Naive thymus-derived CD4-positive, alpha-beta T cell (primary cell): Measurements from ENCODE around the gene DIS3L2. TPM values are rescaled to one million over a fixed set of nuclear protein-coding genes. Genes with fewer than 3 reads are reported as not detected.

Source experiments
- ATAC-seq: fragments of 150-1000 bp; cut with Tn5 transposase; 2 replicates; pipeline ENCODE4 v1.10.0; 2021; ENCODE audit warnings: mild to moderate bottlenecking, moderate library complexity
- CTCF ChIA-PET: fragments of 350-600 bp; sonication (Branson Sonifier 250); formaldehyde crosslinking; loops from one replicate; lab custom pipeline; 2021; ENCODE audit warnings: antibody characterized with exemption; lab: Charles Lee
- POLR2A ChIA-PET: fragments of 350-600 bp; sonication (Branson Sonifier 250); formaldehyde crosslinking; loops from one replicate; lab custom pipeline; 2021; ENCODE audit warnings: antibody characterized with exemption, inconsistent platforms; lab: Charles Lee
- DNase-seq, 9 donors: peaks; one replicate each; pipeline versions ENCODE4 v3.0.0 to v3.0.0-alpha.2; 2020 to 2022; ENCODE audit warnings: mixed read lengths in 1 of 9
- H3K27ac ChIP-seq: one replicate; pipeline ENCODE4 v1.7.0; 2013; ENCODE audit warnings: mild to moderate bottlenecking, low read depth, low read length, moderate library complexity
- H3K27me3 ChIP-seq, 2 donors: one replicate each; pipeline ENCODE4 v1.7.0; 2013; ENCODE audit warnings: low read length in 2 of 2, mild to moderate bottlenecking in 2 of 2, moderate library complexity in 2 of 2; ENCODE audit not compliant: control insufficient read depth in 2 of 2, insufficient read depth in 2 of 2
- H3K36me3 ChIP-seq, 3 experiments: 1 replicate in 2 of 3; 2 replicates in 1 of 3; pipeline ENCODE4 v1.7.0; 2013; ENCODE audit warnings: low read length in 3 of 3, mild to moderate bottlenecking in 3 of 3, moderate library complexity in 1 of 3; ENCODE audit not compliant: insufficient read depth in 3 of 3, control insufficient read depth in 2 of 3
- H3K4me1 ChIP-seq, 2 donors: one replicate each; pipeline ENCODE4 v1.7.0; 2013; ENCODE audit warnings: low read length in 2 of 2, mild to moderate bottlenecking in 2 of 2, moderate library complexity in 1 of 2; ENCODE audit not compliant: control insufficient read depth in 2 of 2, insufficient read depth in 2 of 2
- H3K4me3 ChIP-seq: 2 replicates; pipeline ENCODE4 v1.7.0; 2013; ENCODE audit warnings: mild to moderate bottlenecking, low read length
- H3K9me3 ChIP-seq, 3 experiments: 1 replicate in 2 of 3; 2 replicates in 1 of 3; pipeline ENCODE4 v1.7.0; 2013; ENCODE audit warnings: low read length in 3 of 3; ENCODE audit not compliant: control insufficient read depth in 2 of 3
- H3K27ac Mint-ChIP-seq, 9 donors: one replicate each; pipeline ENCODE4 v1.8.0; 2020 to 2022; ENCODE audit warnings: mixed read lengths in 9 of 9, mild to moderate bottlenecking in 8 of 9, moderate library complexity in 5 of 9, inconsistent platforms in 2 of 9
- H3K27me3 Mint-ChIP-seq, 5 donors: one replicate each; pipeline ENCODE4 v1.8.0; 2021 to 2022; ENCODE audit warnings: mixed read lengths in 5 of 5, mild to moderate bottlenecking in 1 of 5
- H3K36me3 Mint-ChIP-seq, 5 donors: one replicate each; pipeline ENCODE4 v1.8.0; 2020 to 2022; ENCODE audit warnings: mixed read lengths in 5 of 5, mild to moderate bottlenecking in 3 of 5, inconsistent platforms in 1 of 5
- H3K4me1 Mint-ChIP-seq, 7 donors: one replicate each; pipeline ENCODE4 v1.8.0; 2020 to 2022; ENCODE audit warnings: mixed read lengths in 7 of 7, mild to moderate bottlenecking in 3 of 7, inconsistent platforms in 1 of 7
- H3K4me3 Mint-ChIP-seq, 10 donors: one replicate each; pipeline ENCODE4 v1.8.0; 2020 to 2022; ENCODE audit warnings: mild to moderate bottlenecking in 10 of 10, mixed read lengths in 10 of 10, moderate library complexity in 6 of 10, inconsistent platforms in 2 of 10
- H3K9me3 Mint-ChIP-seq, 11 donors: one replicate each; pipeline ENCODE4 v1.8.0; 2020 to 2022; ENCODE audit warnings: mixed read lengths in 11 of 11, mild to moderate bottlenecking in 4 of 11, inconsistent platforms in 1 of 11, moderate library complexity in 1 of 11
- intact Hi-C, 2 donors: fragments of 100-400 bp; cut with micrococcal nuclease; formaldehyde crosslinking; loops; one replicate each; pipeline ENCODE4 v1.15.1; 2023
- polyA plus RNA-seq, 2 donors: library from polyadenylated mRNA; unstranded; fragments of 300-500 nt; fragmentation: Illumina TruSeq; gene quantifications; one replicate each; pipeline ENCODE4 v1.2.3, GENCODE V29; 2021
- total RNA-seq, 6 experiments: library from RNA in 5 of 6; stranded (reverse) in 5 of 6; gene quantifications; 1 replicate in 5 of 6; 2 replicates in 1 of 6; pipeline ENCODE4 v1.2.3 and lab custom pipeline; 2021 to 2026

The DIS3L2 gene
- total and polyA plus RNA-seq, 7 experiments from 2014 or later = 17.9 to 78.4 (median 59.7) TPM

DNA sequence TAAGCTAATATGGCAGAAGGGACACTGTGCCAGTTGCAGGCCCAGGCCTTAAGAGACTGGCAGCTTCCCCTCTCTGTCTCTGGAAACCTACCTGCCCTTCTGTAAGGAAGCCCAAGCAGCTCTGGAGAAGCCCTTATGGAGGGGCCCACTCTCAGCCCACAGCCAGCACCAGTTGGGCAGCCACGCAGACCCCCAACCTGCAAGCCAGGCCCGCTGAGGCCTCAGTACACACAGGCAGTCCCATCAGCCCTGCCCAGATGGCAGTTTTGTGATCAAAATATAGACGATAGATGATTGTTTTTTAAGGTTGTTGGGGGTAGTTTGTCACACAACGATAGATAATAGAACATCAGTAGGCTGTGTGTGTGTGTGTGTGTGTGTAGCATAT is 380.2 kb downstream of the DIS3L2 start:
- H3K36me3 ChIP-seq = no peaks in the 10 kb centered on the region
- H3K9me3 ChIP-seq = no peaks in the 10 kb centered on the region
- H3K27me3 Mint-ChIP-seq = peaks cover 0 to 9% (median 0%) of the 10 kb centered on the region in 5 donors
- peaks cover 0 to 4% (median 0%) of the 10 kb centered on the region in 11 donors for H3K9me3 Mint-ChIP-seq
- no peak overlapping the region for H3K4me3 ChIP-seq
- POLR2A ChIA-PET = no interaction called here
- H3K36me3 Mint-ChIP-seq = peaks cover 0 to 3% (median 0%) of the 10 kb centered on the region in 5 donors
- no peak overlapping the region for H3K27ac ChIP-seq
- DNase-seq = no peak
- ATAC-seq = no peak
- H3K27ac Mint-ChIP-seq = no peak overlapping the region
- no peaks in the 10 kb centered on the region for H3K4me1 ChIP-seq
- CTCF ChIA-PET = interaction anchor here (0.6 to 1.0 kb wide), 2 partner anchors 489 to 983 kb away, joined by 3 to 5 read pairs; no protein-coding TSS in a partner anchor
- no peak overlapping the region for H3K4me3 Mint-ChIP-seq
- H3K27me3 ChIP-seq = no peaks in the 10 kb centered on the region
- peaks cover 0 to 24% (median 6%) of the 10 kb centered on the region in 7 donors for H3K4me1 Mint-ChIP-seq
- intact Hi-C loops = loop anchor here in 1 of 2 donors (5.0 kb wide), 1 partner anchor 101 kb away; no protein-coding TSS in a partner anchor

DNA sequence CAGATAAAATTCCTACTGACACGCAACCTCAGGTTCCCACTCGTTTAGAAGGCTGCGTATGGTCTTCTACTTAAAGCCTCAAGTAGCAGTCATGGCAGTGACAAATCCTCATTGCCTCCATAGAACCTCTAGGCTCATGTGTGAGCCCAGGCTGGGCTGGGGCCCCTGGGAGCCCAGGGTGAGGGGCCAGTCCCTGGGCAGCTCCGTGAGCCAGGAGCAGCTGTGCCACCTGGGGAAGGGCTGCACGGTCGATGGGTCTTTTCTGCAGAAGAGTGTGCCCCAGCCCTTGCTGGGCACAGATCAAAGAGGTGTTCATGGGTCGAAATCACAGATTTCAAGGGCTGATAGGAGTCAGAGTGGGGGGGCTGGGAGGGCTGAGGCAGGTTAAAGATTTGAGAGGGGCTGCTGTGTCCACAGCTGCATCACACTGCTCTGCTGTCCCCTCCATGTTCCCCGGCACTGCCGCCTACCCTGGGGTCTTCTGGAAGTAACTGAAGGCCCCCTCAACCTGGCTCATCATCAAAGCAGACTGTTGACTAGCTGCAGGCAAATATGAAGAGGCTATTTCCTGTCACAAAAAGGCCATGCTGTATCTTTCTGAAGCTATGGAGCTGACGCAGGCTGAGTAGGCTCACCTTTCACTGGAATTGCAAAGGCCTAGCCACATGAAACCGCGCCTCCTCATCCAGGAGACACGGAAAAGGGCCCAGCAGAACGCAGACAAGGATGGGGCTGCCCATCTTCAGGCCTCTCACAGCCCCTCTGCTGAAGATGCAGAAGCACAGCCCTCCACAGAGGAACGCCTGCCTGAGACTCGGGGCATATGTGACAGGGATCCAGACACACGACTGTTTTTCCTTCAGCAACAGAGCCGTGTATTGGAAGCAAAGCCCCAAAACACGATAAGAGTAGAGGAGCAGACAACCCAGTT is 381.4 kb downstream of the DIS3L2 start:
- Histone ChIP-seq H3K27me3 (no peaks in the 10 kb centered on the region), H3K4me1 (no peaks in the 10 kb centered on the region), H3K9me3 (no peaks in the 10 kb centered on the region), H3K27ac (no peak overlapping the region), H3K36me3 (no peaks in the 10 kb centered on the region), H3K4me3 (no peak overlapping the region)
- ATAC-seq = no peak
- ChIA-PET CTCF (no interaction called here), POLR2A (no interaction called here)
- peaks cover 0 to 24% (median 6%) of the 10 kb centered on the region in 7 donors for H3K4me1 Mint-ChIP-seq
- H3K36me3 Mint-ChIP-seq = peaks cover 0 to 3% (median 0%) of the 10 kb centered on the region in 5 donors
- peak overlapping the region in 1 of 10 donors; percentile 4 for H3K4me3 Mint-ChIP-seq
- peaks cover 0 to 14% (median 0%) of the 10 kb centered on the region in 5 donors for H3K27me3 Mint-ChIP-seq
- H3K27ac Mint-ChIP-seq = peak overlapping the region in 3 of 9 donors; percentile 12 to 66 (median 56)
- no peak for DNase-seq
- peaks cover 0 to 7% (median 0%) of the 10 kb centered on the region in 11 donors for H3K9me3 Mint-ChIP-seq
- intact Hi-C loops = loop anchor here in 1 of 2 donors (5.0 kb wide), 1 partner anchor 99 kb away; no protein-coding TSS in a partner anchor

DNA sequence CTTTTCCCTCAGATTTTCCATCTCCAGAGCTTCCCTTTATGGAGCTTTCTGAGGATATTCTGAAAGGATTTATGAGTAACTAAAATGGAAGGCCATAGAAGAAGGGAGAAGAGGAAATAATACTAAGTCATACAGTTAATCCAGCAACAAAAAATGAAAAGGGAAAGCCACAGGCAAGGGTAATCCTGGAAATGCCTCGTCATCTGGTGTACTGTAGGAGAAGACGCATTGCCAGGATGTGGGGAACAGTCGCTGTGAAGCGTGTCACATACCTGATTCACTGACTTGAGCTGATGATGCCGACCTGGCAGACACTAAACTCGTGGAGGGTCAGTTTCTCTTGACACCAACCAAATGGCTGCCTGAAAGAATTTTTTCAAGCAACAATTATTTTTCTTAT is 382.3 kb downstream of the DIS3L2 start:
- no peak overlapping the region for H3K27ac ChIP-seq
- no peaks in the 10 kb centered on the region for H3K9me3 ChIP-seq
- ChIA-PET POLR2A (no interaction called here), CTCF (no interaction called here)
- Mint-ChIP-seq H3K27ac (peak overlapping the region in 1 of 9 donors; percentile 66), H3K9me3 (peaks cover 0 to 8% (median 0%) of the 10 kb centered on the region in 11 donors), H3K36me3 (peaks cover 0 to 3% (median 0%) of the 10 kb centered on the region in 5 donors), H3K4me1 (peaks cover 1 to 24% (median 6%) of the 10 kb centered on the region in 7 donors), H3K27me3 (peaks cover 0 to 19% (median 0%) of the 10 kb centered on the region in 5 donors), H3K4me3 (no peak overlapping the region)
- no peak for ATAC-seq
- H3K27me3 ChIP-seq = no peaks in the 10 kb centered on the region
- no peak for DNase-seq
- intact Hi-C loops = loop anchor here in 1 of 2 donors (5.0 kb wide), 1 partner anchor 98 kb away; no protein-coding TSS in a partner anchor
- H3K36me3 ChIP-seq = no peaks in the 10 kb centered on the region
- peaks cover under 1 to 2% of the 10 kb centered on the region in 2 donors for H3K4me1 ChIP-seq
- H3K4me3 ChIP-seq = no peak overlapping the region

DNA sequence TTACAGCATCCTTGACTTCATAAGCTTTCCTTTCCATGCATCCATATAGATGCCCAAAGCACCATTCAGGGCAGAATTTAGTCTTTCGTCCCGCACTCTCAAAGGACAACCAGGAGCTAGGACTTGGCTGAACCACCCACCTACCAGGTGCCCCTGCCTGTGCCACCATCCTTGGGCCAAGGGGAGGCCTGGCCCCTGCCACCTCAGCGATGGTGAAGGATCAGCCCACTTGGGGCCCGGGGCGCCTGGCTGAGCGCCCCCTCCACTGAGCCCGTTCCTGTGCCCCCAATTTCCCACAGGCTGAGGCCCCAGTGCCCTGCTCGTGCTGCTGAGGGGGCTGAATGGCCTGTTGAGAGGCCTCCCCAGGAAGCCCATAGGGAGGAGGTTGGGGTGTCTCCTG is 383.7 kb downstream of the DIS3L2 start:
- H3K27ac ChIP-seq = no peak overlapping the region
- POLR2A ChIA-PET = no interaction called here
- peaks cover 7 to 14% of the 10 kb centered on the region in 2 donors for H3K4me1 ChIP-seq
- DNase-seq = no peak
- Mint-ChIP-seq H3K9me3 (peaks cover 0 to 8% (median 0%) of the 10 kb centered on the region in 11 donors), H3K36me3 (no peaks in the 10 kb centered on the region), H3K27ac (no peak overlapping the region), H3K4me3 (no peak overlapping the region), H3K4me1 (peaks cover 4 to 24% (median 8%) of the 10 kb centered on the region in 7 donors), H3K27me3 (peaks cover 0 to 31% (median 0%) of the 10 kb centered on the region in 5 donors)
- intact Hi-C loops = no loop called here
- no peak for ATAC-seq
- H3K9me3 ChIP-seq = no peaks in the 10 kb centered on the region
- no peaks in the 10 kb centered on the region for H3K36me3 ChIP-seq
- no peak overlapping the region for H3K4me3 ChIP-seq
- H3K27me3 ChIP-seq = no peaks in the 10 kb centered on the region
- CTCF ChIA-PET = interaction anchor here (0.6 kb wide), 1 partner anchor 983 kb away, joined by 3 read pairs; no protein-coding TSS in a partner anchor

DNA sequence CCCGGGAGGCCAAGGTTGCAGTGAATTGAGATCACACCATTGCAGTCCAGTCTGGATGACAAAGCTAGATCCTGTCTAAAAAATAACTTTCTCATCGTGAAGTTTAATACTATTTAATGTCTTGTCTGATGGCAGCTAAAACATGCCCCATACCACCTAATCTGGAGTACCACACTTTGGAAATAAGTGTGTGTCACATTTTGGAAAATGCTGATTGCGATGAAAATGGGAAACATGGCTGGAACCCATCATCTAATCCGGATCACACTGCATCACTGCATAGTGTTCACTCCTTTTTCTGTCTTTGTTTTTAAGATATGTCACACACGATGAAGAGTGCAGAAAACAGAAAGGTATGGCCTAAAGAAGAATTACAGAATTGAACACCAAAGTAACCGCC is 385.9 kb downstream of the DIS3L2 start:
- Mint-ChIP-seq H3K27ac (no peak overlapping the region), H3K9me3 (peaks cover 0 to 8% (median 0%) of the 10 kb centered on the region in 11 donors), H3K4me1 (peaks cover 4 to 25% (median 12%) of the 10 kb centered on the region in 7 donors), H3K36me3 (no peaks in the 10 kb centered on the region), H3K4me3 (no peak overlapping the region), H3K27me3 (peaks cover 0 to 40% (median 0%) of the 10 kb centered on the region in 5 donors)
- no peak overlapping the region for H3K4me3 ChIP-seq
- no peaks in the 10 kb centered on the region for H3K9me3 ChIP-seq
- DNase-seq = no peak
- no peak for ATAC-seq
- intact Hi-C loops = no loop called here
- ChIA-PET POLR2A (no interaction called here), CTCF (no interaction called here)
- H3K27me3 ChIP-seq = peaks cover 0 to 4% of the 10 kb centered on the region in 2 donors
- H3K36me3 ChIP-seq = no peaks in the 10 kb centered on the region
- H3K27ac ChIP-seq = no peak overlapping the region
- H3K4me1 ChIP-seq = peaks cover 7 to 27% of the 10 kb centered on the region in 2 donors

DNA sequence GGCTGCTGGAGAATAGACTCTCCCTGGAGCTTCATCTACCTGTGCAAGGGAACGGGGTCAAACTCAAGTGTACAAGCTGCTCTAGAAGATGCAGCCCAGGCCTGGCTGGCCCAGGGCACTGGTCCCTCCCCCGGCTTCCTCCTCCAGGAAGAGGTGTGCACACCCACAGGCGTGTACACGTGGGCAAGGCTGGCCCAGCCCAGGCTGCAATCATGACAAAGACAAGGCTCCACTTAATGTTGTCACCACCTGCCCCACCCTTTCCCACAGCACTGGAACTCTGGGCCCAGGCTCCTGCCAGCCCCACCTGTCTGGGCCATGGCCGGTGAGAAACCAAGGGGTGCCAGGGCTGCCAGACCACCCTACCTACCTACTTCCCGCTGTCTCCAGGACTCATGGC is 387.4 kb downstream of the DIS3L2 start:
- DNase-seq = no peak
- Histone ChIP-seq H3K36me3 (no peaks in the 10 kb centered on the region), H3K27ac (no peak overlapping the region), H3K9me3 (no peaks in the 10 kb centered on the region), H3K4me3 (no peak overlapping the region), H3K4me1 (peaks cover 7 to 27% of the 10 kb centered on the region in 2 donors), H3K27me3 (peaks cover 0 to 9% of the 10 kb centered on the region in 2 donors)
- CTCF ChIA-PET = no interaction called here
- no peak overlapping the region for H3K27ac Mint-ChIP-seq
- peaks cover 0 to 7% (median 0%) of the 10 kb centered on the region in 11 donors for H3K9me3 Mint-ChIP-seq
- no peak for ATAC-seq
- no peaks in the 10 kb centered on the region for H3K36me3 Mint-ChIP-seq
- peaks cover 6 to 49% (median 7%) of the 10 kb centered on the region in 5 donors for H3K27me3 Mint-ChIP-seq
- peaks cover 0 to 19% (median 8%) of the 10 kb centered on the region in 7 donors for H3K4me1 Mint-ChIP-seq
- H3K4me3 Mint-ChIP-seq = no peak overlapping the region
- POLR2A ChIA-PET = no interaction called here
- intact Hi-C loops = no loop called here
